Smooth muscle cell (in vitro differentiated cells): ENCODE data around the gene HS3ST5. TPM values are rescaled to one million over a fixed set of nuclear protein-coding genes. Genes with fewer than 3 reads are reported as not detected.

ENCODE experiments used
- DNase-seq: peaks from one replicate; lab custom pipeline; 2025; ENCODE audit not compliant: unreplicated experiment; lab: John Stamatoyannopoulos, UW
- H2AFZ ChIP-seq: fragments of 200-600 bp; sonication (generic); 2 replicates; pipeline ENCODE4 v1.6.0; 2016; ENCODE audit warnings: antibody characterized with exemption, low read depth, mild to moderate bottlenecking
- H3F3A ChIP-seq: fragments of 200-600 bp; sonication (generic); 2 replicates; pipeline ENCODE4 v1.6.0; 2017; ENCODE audit warnings: antibody characterized with exemption, low read depth
- H3K27ac ChIP-seq: fragments of 200-600 bp; sonication (generic); 2 replicates; pipeline ENCODE4 v1.5.1; 2016; ENCODE audit warnings: low read depth, mild to moderate bottlenecking
- H3K27me3 ChIP-seq: fragments of 200-600 bp; sonication (generic); 2 replicates; pipeline ENCODE4 v1.6.1; 2016; ENCODE audit warnings: low read depth, mild to moderate bottlenecking
- H3K36me3 ChIP-seq: fragments of 200-600 bp; sonication (generic); 2 replicates; pipeline ENCODE4 v1.5.1; 2016; ENCODE audit warnings: low read depth
- H3K4me1 ChIP-seq: fragments of 200-600 bp; sonication (generic); 2 replicates; pipeline ENCODE4 v1.5.1; 2016; ENCODE audit warnings: low read depth
- H3K4me2 ChIP-seq: fragments of 200-600 bp; sonication (generic); 2 replicates; pipeline ENCODE4 v1.6.0; 2016; ENCODE audit warnings: mild to moderate bottlenecking
- H3K4me3 ChIP-seq: fragments of 200-600 bp; sonication (generic); 2 replicates; pipeline ENCODE4 v1.5.1; 2016; ENCODE audit warnings: mild to moderate bottlenecking
- H3K79me2 ChIP-seq: fragments of 200-600 bp; sonication (generic); 2 replicates; pipeline ENCODE4 v1.6.0; 2016; ENCODE audit warnings: low read depth, mild to moderate bottlenecking
- H3K9ac ChIP-seq: fragments of 200-600 bp; sonication (generic); 2 replicates; pipeline ENCODE4 v1.6.0; 2016; ENCODE audit warnings: low read depth
- H3K9me3 ChIP-seq: fragments of 200-600 bp; sonication (generic); replicated peaks from 2 replicates; pipeline ENCODE4 v1.5.1; 2016; ENCODE audit warnings: low read depth
- H4K20me1 ChIP-seq: fragments of 200-600 bp; sonication (generic); 2 replicates; pipeline ENCODE4 v1.6.0; 2016; ENCODE audit warnings: low read depth
- CTCF ChIP-seq: fragments of 200-600 bp; sonication (generic); IDR thresholded peaks from 2 replicates; pipeline ENCODE4 v1.5.1; 2017; ENCODE audit warnings: borderline replicate concordance, mild to moderate bottlenecking, antibody characterized with exemption; ENCODE audit not compliant: insufficient read depth, poor library complexity, severe bottlenecking
- WGBS: methylation state at CpG from one replicate; pipeline ENCODE4 v1.1.7; 2016; ENCODE audit warnings: low lambda C conversion rate; 5-methylcytosine and 5-hydroxymethylcytosine counted together
- polyA plus RNA-seq: library from polyadenylated mRNA; unstranded; fragments of >200 nt; fragmentation: Nextera tagmentation; extraction: Ambion mirVana; gene quantifications from 2 replicates; pipeline ENCODE4 v1.2.1, GENCODE V29; 2016
- total RNA-seq: library from RNA; depleted of rRNA; stranded (reverse); fragments of >200 nt; gene quantifications from 2 replicates; pipeline ENCODE4 v1.2.3, GENCODE V29; 2014

The HS3ST5 gene
- total and polyA plus RNA-seq, 2 experiments from 2014 or later, result 0.18 to 0.25 TPM

GRCh38 chr6:114276783-114277182 is 66.0 kb downstream of the HS3ST5 start:
- no peaks in the 10 kb centered on the region for H3K27me3 ChIP-seq
- H3K36me3 ChIP-seq, result no peaks in the 10 kb centered on the region
- TF ChIP-seq CTCF, result no peak
- 80% methylated on average over 2 of the region's 2 CpGs for WGBS
- DNase-seq, result no peak
- no peaks in the 10 kb centered on the region for H3F3A ChIP-seq
- H3K79me2 ChIP-seq, result no peaks in the 10 kb centered on the region
- H3K9me3 ChIP-seq, result no peaks in the 10 kb centered on the region
- no peaks in the 10 kb centered on the region for H4K20me1 ChIP-seq
- no peak overlapping the region for H3K9ac ChIP-seq
- no peak overlapping the region for H3K27ac ChIP-seq
- H3K4me2 ChIP-seq, result no peak overlapping the region
- H3K4me1 ChIP-seq, result no peaks in the 10 kb centered on the region
- no peak overlapping the region for H3K4me3 ChIP-seq
- H2AFZ ChIP-seq, result no peak overlapping the region

- H3K79me2 ChIP-seq, result no peaks in the 10 kb centered on the region
- no peaks in the 10 kb centered on the region for H3K27me3 ChIP-seq
- H3K4me2 ChIP-seq, result no peak overlapping the region
- H3K4me1 ChIP-seq, result no peaks in the 10 kb centered on the region
- no peak overlapping the region for H3K9ac ChIP-seq
- 90% methylated on average over 2 of the region's 2 CpGs for WGBS
- DNase-seq, result no peak
- H3K9me3 ChIP-seq, result no peaks in the 10 kb centered on the region
- no peak overlapping the region for H3K4me3 ChIP-seq
- no peak overlapping the region for H3K27ac ChIP-seq
- no peaks in the 10 kb centered on the region for H4K20me1 ChIP-seq
- no peaks in the 10 kb centered on the region for H3F3A ChIP-seq
- H2AFZ ChIP-seq, result no peak overlapping the region
- TF ChIP-seq CTCF, result no peak
- no peaks in the 10 kb centered on the region for H3K36me3 ChIP-seq
Observed at GRCh38 chr6:114274836-114275235, 68.0 kb downstream of the HS3ST5 start.

- no peak overlapping the region for H3K9ac ChIP-seq
- no peaks in the 10 kb centered on the region for H3K36me3 ChIP-seq
- H3K4me2 ChIP-seq, result no peak overlapping the region
- no peaks in the 10 kb centered on the region for H3F3A ChIP-seq
- H3K27me3 ChIP-seq, result no peaks in the 10 kb centered on the region
- H3K9me3 ChIP-seq, result no peaks in the 10 kb centered on the region
- no peak for DNase-seq
- no peaks in the 10 kb centered on the region for H4K20me1 ChIP-seq
- H3K79me2 ChIP-seq, result no peaks in the 10 kb centered on the region
- no peaks in the 10 kb centered on the region for H3K4me1 ChIP-seq
- WGBS, result 66% methylated on average over 3 of the region's 3 CpGs
- no peak overlapping the region for H3K27ac ChIP-seq
- no peak for TF ChIP-seq CTCF
- no peak overlapping the region for H3K4me3 ChIP-seq
- no peak overlapping the region for H2AFZ ChIP-seq
Observed at GRCh38 chr6:114272582-114272981, 70.2 kb downstream of the HS3ST5 start.

GRCh38 chr6:114271405-114271804 is 71.4 kb downstream of the HS3ST5 start:
- H3K9me3 ChIP-seq, result no peaks in the 10 kb centered on the region
- H3K4me2 ChIP-seq, result no peak overlapping the region
- no peak overlapping the region for H3K4me3 ChIP-seq
- no peaks in the 10 kb centered on the region for H3K27me3 ChIP-seq
- H3K4me1 ChIP-seq, result no peaks in the 10 kb centered on the region
- H2AFZ ChIP-seq, result no peak overlapping the region
- H4K20me1 ChIP-seq, result no peaks in the 10 kb centered on the region
- no peaks in the 10 kb centered on the region for H3K79me2 ChIP-seq
- no peaks in the 10 kb centered on the region for H3K36me3 ChIP-seq
- no peak overlapping the region for H3K27ac ChIP-seq
- no peak for DNase-seq
- TF ChIP-seq CTCF, result no peak
- no peak overlapping the region for H3K9ac ChIP-seq
- H3F3A ChIP-seq, result no peaks in the 10 kb centered on the region
